Pancreas (tissue), 10 donors: Measurements from ENCODE around the gene DHCR7. TPM values are rescaled to one million over a fixed set of nuclear protein-coding genes. Genes with fewer than 3 reads are reported as not detected.

Source experiments
- ATAC-seq, 4 donors: fragments of 200-7000 bp; cut with Tn5 transposase; one replicate each; pipeline versions ENCODE4 v1.8.0 to v1.9.1; 2020; ENCODE audit warnings: mild to moderate bottlenecking in 4 of 4, moderate library complexity in 4 of 4
- DNase-seq, 6 donors: peaks; one replicate each; pipeline ENCODE4 v3.0.0-alpha.2; 2020
- FAIRE-seq: peaks from 2 replicates; lab custom pipeline; 2012; peaks lifted over from hg19 to GRCh38; lab: Jason Lieb, UNC
- H3K27ac ChIP-seq, 4 donors: fragments of 200-600 bp; sonication (generic); 1 replicate in 3 of 4; 2 replicates in 1 of 4; pipeline versions ENCODE4 v1.5.0 to v1.8.0; 2020
- H3K27me3 ChIP-seq, 4 donors: fragments of 200-600 bp; one replicate each; pipeline ENCODE4 v1.8.0; 2021
- H3K36me3 ChIP-seq, 3 donors: fragments of 200-600 bp; sonication (generic) in 1 of 3; one replicate each; pipeline versions ENCODE4 v1.5.0 to v1.8.0; 2020 to 2021
- H3K4me1 ChIP-seq, 3 donors: fragments of 200-600 bp; one replicate each; pipeline ENCODE4 v1.8.0; 2021
- H3K4me3 ChIP-seq, 4 donors: fragments of 200-600 bp; sonication (generic) in 2 of 4; one replicate each; pipeline versions ENCODE4 v1.5.0 to v1.8.0; 2020 to 2021
- H3K9me3 ChIP-seq, 4 donors: fragments of 200-600 bp; one replicate each; pipeline ENCODE4 v1.8.0; 2021
- CTCF ChIP-seq, 4 donors: fragments of 200-600 bp; sonication (generic) in 3 of 4; IDR thresholded peaks; one replicate each; pipeline versions ENCODE4 v1.5.0 to v1.8.0; 2021; ENCODE audit warnings: antibody characterized with exemption in 4 of 4
- WGBS, 2 donors: extraction: QIAGEN DNeasy Blood & Tissue Kit; methylation state at CpG; one replicate each; pipeline ENCODE4 v1.1.7; 2013; 5-methylcytosine and 5-hydroxymethylcytosine counted together
- intact Hi-C, 3 donors: fragments of 100-400 bp; cut with DNase I; formaldehyde crosslinking; loops; one replicate each; pipeline versions ENCODE4 v1.11.1 to v1.14.2; 2022
- microRNA-seq, 2 donors: library from miRNA; unstranded; fragments of <30 nt; microRNA quantifications; one replicate each; pipeline versions ENCODE4 to v1.1.0, GENCODE V29; 2019 to 2020
- polyA plus RNA-seq, 2 donors: library from polyadenylated mRNA; stranded (reverse); fragments of 200-250 nt; gene quantifications; one replicate each; pipeline ENCODE4 v1.2.3, GENCODE V29; 2013
- total RNA-seq, 6 donors: library from RNA; stranded (reverse); fragmentation: NEBNext Ultra II Directional in 4 of 6; extraction: Animal tissue kit (Norgen Biotek cat#: 25700) in 4 of 6; gene quantifications; one replicate each; pipeline versions ENCODE4 v1.2.1 to v1.2.4, GENCODE V29; 2021 to 2023
- donor health status: healthy with polysubstance abuse.
- donor health status: DM: no; HTN: no; CAD: no; lungs with moderate emphysema.
- donor health status: DM: no; HTN: no; CAD: no.
- donor health status: control.
- donor health status: control.
- donor health status: Bipolar disorder and iron deficiency.
- donor health status: DM: yes; HTN: yes; CAD: no.
- donor health status: DM: no; HTN: no; CAD: no.
- donor health status: DM: no; HTN: no; CAD: no.
- donor health status: DM: yes; HTN: yes; CAD: no.

Gene DHCR7
- total and polyA plus RNA-seq, 8 donors, result 5.7 to 19.8 (median 11.2) TPM

- no peak for TF ChIP-seq CTCF (IDR thresholded peaks at IDR 0.05)
- H3K27me3 ChIP-seq, result no peaks in the 10 kb centered on the region
- no peaks in the 10 kb centered on the region for H3K4me1 ChIP-seq
- FAIRE-seq, result no peak
- intact Hi-C loops, result no loop called here
- no peak overlapping the region for H3K4me3 ChIP-seq
- H3K27ac ChIP-seq, result no peak overlapping the region
- ATAC-seq, result no peak
- H3K36me3 ChIP-seq, result no peaks in the 10 kb centered on the region
- DNase-seq, result no peak
- 63 to 89% methylated on average over 3 of the region's 3 CpGs for WGBS, 2 donors
- no peaks in the 10 kb centered on the region for H3K9me3 ChIP-seq
Measured at GRCh38 chr11:71387200-71387599, 61.0 kb downstream of the DHCR7 start.

DNA sequence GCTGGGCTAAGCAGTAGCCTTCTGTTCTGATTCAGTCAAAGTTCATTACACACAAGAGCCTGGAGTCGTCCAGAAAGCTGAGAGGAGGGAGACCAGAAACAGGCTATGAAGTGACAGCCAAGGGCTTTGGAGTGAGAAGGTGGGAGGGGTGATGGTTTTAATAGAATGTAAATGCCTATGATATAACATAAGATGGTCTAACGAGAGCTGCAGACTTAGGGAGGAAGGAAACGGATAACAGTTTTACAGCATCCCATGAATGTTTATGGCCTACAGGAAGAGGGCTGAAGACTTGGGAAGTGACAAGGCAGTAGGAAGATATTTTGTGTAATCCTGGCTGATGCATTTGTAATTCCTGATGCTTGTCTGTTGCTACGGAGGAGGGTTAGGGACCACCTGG, 62.0 kb downstream of the DHCR7 start:
- FAIRE-seq, result no peak
- WGBS, 2 donors, result 61 to 62% methylated on average over 4 of the region's 4 CpGs
- intact Hi-C loops, result no loop called here

GRCh38 chr11:71385091-71385490, 63.1 kb downstream of the DHCR7 start:
- TF ChIP-seq CTCF (IDR thresholded peaks at IDR 0.05), result no peak
- WGBS, 2 donors, result 67 to 79% methylated on average over 6 of the region's 6 CpGs
- no peak overlapping the region for H3K27ac ChIP-seq
- H3K27me3 ChIP-seq, result no peaks in the 10 kb centered on the region
- FAIRE-seq (no peak), ATAC-seq (no peak), DNase-seq (no peak)
- no peaks in the 10 kb centered on the region for H3K9me3 ChIP-seq
- intact Hi-C loops, result no loop called here
- H3K4me1 ChIP-seq, result no peaks in the 10 kb centered on the region
- H3K4me3 ChIP-seq, result no peak overlapping the region
- H3K36me3 ChIP-seq, result no peaks in the 10 kb centered on the region

More for the DNA sequence above, 62.0 kb downstream of the DHCR7 start:
- ATAC-seq (no peak), DNase-seq (no peak)
- no peaks in the 10 kb centered on the region for H3K36me3 ChIP-seq
- TF ChIP-seq CTCF (IDR thresholded peaks at IDR 0.05), result no peak
- H3K9me3 ChIP-seq, result no peaks in the 10 kb centered on the region
- no peaks in the 10 kb centered on the region for H3K27me3 ChIP-seq
- H3K4me1 ChIP-seq, result no peaks in the 10 kb centered on the region
- no peak overlapping the region for H3K27ac ChIP-seq
- H3K4me3 ChIP-seq, result no peak overlapping the region

GRCh38 chr11:71384561-71384960, 63.6 kb downstream of the DHCR7 start:
- intact Hi-C loops, result no loop called here
- no peak overlapping the region for H3K27ac ChIP-seq
- no peaks in the 10 kb centered on the region for H3K27me3 ChIP-seq
- no peak for ATAC-seq
- H3K4me1 ChIP-seq, result no peaks in the 10 kb centered on the region
- no peak overlapping the region for H3K4me3 ChIP-seq
- H3K36me3 ChIP-seq, result no peaks in the 10 kb centered on the region
- no peaks in the 10 kb centered on the region for H3K9me3 ChIP-seq
- no peak for TF ChIP-seq CTCF (IDR thresholded peaks at IDR 0.05)
- no peak for FAIRE-seq
- DNase-seq, result no peak
- 46% methylated on average over 8 of the region's 8 CpGs for WGBS, 2 donors

Small RNA genes within 50 kb of the gene (microRNA-seq; reads per million reads assigned to microRNA genes)
- 0 reads per million in 2 donors for gene MIR6754

Other genes with a start within 250 kb of the DHCR7 start
- 10 to 100 TPM; 25.9 to 44.9 (median 33.7) TPM for gene SHANK2, start 195.8 kb downstream of the DHCR7 start, total RNA-seq
- 10 to 100 TPM in 1 of 2 donors, 1 to 10 TPM in 1; 8.4 to 25.7 TPM for gene SHANK2, start 195.8 kb downstream of the DHCR7 start, polyA plus RNA-seq
- gene NADSYN1, start 4.8 kb upstream of the DHCR7 start, total RNA-seq, result 10 to 100 TPM; 18.4 to 46.3 (median 26.7) TPM
- gene NADSYN1, start 4.8 kb upstream of the DHCR7 start, polyA plus RNA-seq, result 10 to 100 TPM; 64.8 to 77.3 TPM
- under 1 TPM in 3 of 6 donors, not detected in 3; 0.12 to 0.19 (median 0.12) TPM for gene KRTAP5-7, start 78.9 kb upstream of the DHCR7 start, total RNA-seq
- gene KRTAP5-7, start 78.9 kb upstream of the DHCR7 start, polyA plus RNA-seq, result under 1 TPM in 1 of 2 donors, not detected in 1; 0.15 TPM
- gene KRTAP5-8, start 89.6 kb upstream of the DHCR7 start, total RNA-seq, result under 1 TPM in 2 of 6 donors, not detected in 4; 0.14 to 0.35 TPM
- under 1 TPM in 1 of 2 donors, not detected in 1; 0.46 TPM for gene KRTAP5-8, start 89.6 kb upstream of the DHCR7 start, polyA plus RNA-seq
- gene KRTAP5-9, start 100.0 kb upstream of the DHCR7 start, total RNA-seq, result under 1 TPM in 5 of 6 donors, not detected in 1; 0.14 to 0.20 (median 0.19) TPM
- 1 to 10 TPM in 1 of 2 donors, under 1 TPM in 1; 0.38 to 1.0 TPM for gene KRTAP5-9, start 100.0 kb upstream of the DHCR7 start, polyA plus RNA-seq
- under 1 TPM in 1 of 6 donors, not detected in 5; 0.24 TPM for gene KRTAP5-10, start 117.2 kb upstream of the DHCR7 start, total RNA-seq
- under 1 TPM; 0.31 to 0.53 TPM for gene KRTAP5-10, start 117.2 kb upstream of the DHCR7 start, polyA plus RNA-seq
- not detected for gene KRTAP5-11, start 134.5 kb upstream of the DHCR7 start, total RNA-seq
- gene KRTAP5-11, start 134.5 kb upstream of the DHCR7 start, polyA plus RNA-seq, result under 1 TPM in 1 of 2 donors, not detected in 1; 0.28 TPM